ENCODE data around the gene PRXL2C.

DNA sequence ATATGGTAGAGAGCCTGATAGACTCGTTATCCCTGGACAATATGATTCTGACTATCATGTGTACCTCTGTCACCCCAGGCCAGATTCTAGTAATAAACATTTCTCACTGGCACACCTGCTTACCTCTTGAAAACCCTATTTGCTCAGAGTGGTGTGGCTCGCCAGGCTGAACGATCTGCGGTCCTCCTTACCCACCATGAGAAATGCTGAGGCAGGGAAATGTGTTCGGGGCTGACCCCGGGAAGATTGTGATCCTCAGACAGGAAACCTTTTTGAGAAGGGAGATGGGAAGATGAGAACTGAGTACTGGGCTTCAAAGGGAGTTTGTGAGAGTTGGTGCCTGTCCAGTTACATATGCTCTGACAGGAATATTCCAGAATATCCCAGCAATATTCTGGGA lies 10.7 kb upstream of the PRXL2C start:
- TF ChIP-seq, protein P1, sequence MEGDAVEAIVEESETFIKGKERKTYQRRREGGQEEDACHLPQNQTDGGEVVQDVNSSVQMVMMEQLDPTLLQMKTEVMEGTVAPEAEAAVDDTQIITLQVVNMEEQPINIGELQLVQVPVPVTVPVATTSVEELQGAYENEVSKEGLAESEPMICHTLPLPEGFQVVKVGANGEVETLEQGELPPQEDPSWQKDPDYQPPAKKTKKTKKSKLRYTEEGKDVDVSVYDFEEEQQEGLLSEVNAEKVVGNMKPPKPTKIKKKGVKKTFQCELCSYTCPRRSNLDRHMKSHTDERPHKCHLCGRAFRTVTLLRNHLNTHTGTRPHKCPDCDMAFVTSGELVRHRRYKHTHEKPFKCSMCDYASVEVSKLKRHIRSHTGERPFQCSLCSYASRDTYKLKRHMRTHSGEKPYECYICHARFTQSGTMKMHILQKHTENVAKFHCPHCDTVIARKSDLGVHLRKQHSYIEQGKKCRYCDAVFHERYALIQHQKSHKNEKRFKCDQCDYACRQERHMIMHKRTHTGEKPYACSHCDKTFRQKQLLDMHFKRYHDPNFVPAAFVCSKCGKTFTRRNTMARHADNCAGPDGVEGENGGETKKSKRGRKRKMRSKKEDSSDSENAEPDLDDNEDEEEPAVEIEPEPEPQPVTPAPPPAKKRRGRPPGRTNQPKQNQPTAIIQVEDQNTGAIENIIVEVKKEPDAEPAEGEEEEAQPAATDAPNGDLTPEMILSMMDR (IDR thresholded peaks at IDR 0.05), result no peak
- no peak for TF ChIP-seq POLR2A (IDR thresholded peaks at IDR 0.05)

Measured in right lobe of liver (tissue), 4 donors.